Endothelial cell (in vitro differentiated cells): ENCODE results near the gene LRRC74A. TPM values are rescaled to one million over a fixed set of nuclear protein-coding genes. Genes with fewer than 3 reads are reported as not detected.

Source experiments
- DNase-seq: peaks from one replicate; pipeline ENCODE4 v3.0.0; 2021; ENCODE audit warnings: low spot score
- H3K27ac Mint-ChIP-seq: one replicate; pipeline ENCODE4 v1.8.0; 2021; ENCODE audit warnings: mixed read lengths, inconsistent platforms; ENCODE audit not compliant: unreplicated experiment
- H3K27me3 Mint-ChIP-seq: one replicate; pipeline ENCODE4 v1.8.0; 2021; ENCODE audit warnings: mild to moderate bottlenecking, moderate library complexity, mixed read lengths, inconsistent platforms; ENCODE audit not compliant: unreplicated experiment
- H3K36me3 Mint-ChIP-seq: one replicate; pipeline ENCODE4 v1.8.0; 2021; ENCODE audit warnings: mild to moderate bottlenecking, low read depth, mixed read lengths, inconsistent platforms; ENCODE audit not compliant: unreplicated experiment
- H3K4me1 Mint-ChIP-seq: one replicate; pipeline ENCODE4 v1.8.0; 2021; ENCODE audit warnings: mild to moderate bottlenecking, mixed read lengths, inconsistent platforms; ENCODE audit not compliant: unreplicated experiment
- H3K4me3 Mint-ChIP-seq: one replicate; pipeline ENCODE4 v1.8.0; 2021; ENCODE audit warnings: mild to moderate bottlenecking, mixed read lengths, inconsistent platforms; ENCODE audit not compliant: unreplicated experiment
- H3K9me3 Mint-ChIP-seq: one replicate; pipeline ENCODE4 v1.8.0; 2021; ENCODE audit warnings: mixed read lengths, inconsistent platforms; ENCODE audit not compliant: unreplicated experiment
- CTCF ChIP-seq: fragments of 200-600 bp; sonication (generic); IDR thresholded peaks from one replicate; pipeline ENCODE4 v1.5.0; 2021; ENCODE audit warnings: antibody characterized with exemption; ENCODE audit not compliant: unreplicated experiment
- total RNA-seq: library from RNA; stranded (reverse); fragmentation: NEBNext Ultra II Directional; extraction: Animal tissue kit (Norgen Biotek cat#: 25700); gene quantifications from one replicate; pipeline ENCODE4 v1.2.1, GENCODE V29; 2021; ENCODE audit not compliant: unreplicated experiment

The LRRC74A gene
- total RNA-seq, 1 donor from 2014 or later, result not detected

- Mint-ChIP-seq H3K4me1 (peaks cover 13% of the 10 kb centered on the region), H3K4me3 (no peak overlapping the region), H3K27ac (no peak overlapping the region), H3K9me3 (no peaks in the 10 kb centered on the region), H3K36me3 (no peaks in the 10 kb centered on the region), H3K27me3 (peaks cover 1% of the 10 kb centered on the region)
- no peak for DNase-seq
- no peak for TF ChIP-seq CTCF
Measured at GRCh38 chr14:76828339-76829012, 2.3 kb downstream of the LRRC74A start.

GRCh38 chr14:76829013-76829365 is 2.8 kb downstream of the LRRC74A start:
- no peak overlapping the region for H3K4me3 Mint-ChIP-seq
- TF ChIP-seq CTCF, result no peak

GRCh38 chr14:76829650-76830421 is 3.6 kb downstream of the LRRC74A start:
- no peak overlapping the region for H3K4me3 Mint-ChIP-seq

More at GRCh38 chr14:76829013-76829365, 2.8 kb downstream of the LRRC74A start:
- H3K4me1 Mint-ChIP-seq, result peaks cover 13% of the 10 kb centered on the region
- H3K27me3 Mint-ChIP-seq, result no peaks in the 10 kb centered on the region
- H3K9me3 Mint-ChIP-seq, result no peaks in the 10 kb centered on the region
- H3K36me3 Mint-ChIP-seq, result no peaks in the 10 kb centered on the region
- DNase-seq, result no peak
- no peak overlapping the region for H3K27ac Mint-ChIP-seq

GRCh38 chr14:76830556-76830955 is 4.3 kb downstream of the LRRC74A start:
- no peak for DNase-seq
- no peaks in the 10 kb centered on the region for H3K27me3 Mint-ChIP-seq
- no peaks in the 10 kb centered on the region for H3K36me3 Mint-ChIP-seq
- TF ChIP-seq CTCF, result no peak
- peaks cover 13% of the 10 kb centered on the region for H3K4me1 Mint-ChIP-seq
- no peak overlapping the region for H3K27ac Mint-ChIP-seq
- H3K4me3 Mint-ChIP-seq, result no peak overlapping the region
- H3K9me3 Mint-ChIP-seq, result no peaks in the 10 kb centered on the region

More at GRCh38 chr14:76829650-76830421, 3.6 kb downstream of the LRRC74A start:
- TF ChIP-seq CTCF, result no peak
- Mint-ChIP-seq H3K4me1 (peaks cover 13% of the 10 kb centered on the region), H3K27me3 (no peaks in the 10 kb centered on the region), H3K36me3 (no peaks in the 10 kb centered on the region), H3K27ac (no peak overlapping the region), H3K9me3 (no peaks in the 10 kb centered on the region)
- DNase-seq, result peak; percentile 19

GRCh38 chr14:76832503-76832988 is 6.3 kb downstream of the LRRC74A start:
- H3K9me3 Mint-ChIP-seq, result no peaks in the 10 kb centered on the region
- DNase-seq, result no peak
- no peak overlapping the region for H3K27ac Mint-ChIP-seq
- peaks cover 13% of the 10 kb centered on the region for H3K4me1 Mint-ChIP-seq
- no peaks in the 10 kb centered on the region for H3K27me3 Mint-ChIP-seq
- no peaks in the 10 kb centered on the region for H3K36me3 Mint-ChIP-seq
- TF ChIP-seq CTCF, result no peak
- H3K4me3 Mint-ChIP-seq, result no peak overlapping the region
